PC-3 (cell line): ENCODE data around the gene ZIC2.

ENCODE experiments used
- CTCF ChIP-seq: fragments of 300-600 bp; sonication (generic); conservative IDR thresholded peaks from 2 replicates; pipeline ENCODE4 v1.5.1; 2017; ENCODE audit warnings: antibody characterized with exemption, low read depth, mild to moderate bottlenecking, low read length
- EZH2phosphoT487 ChIP-seq: fragments of 300-600 bp; sonication (generic); IDR thresholded peaks from 2 replicates; pipeline ENCODE4 v1.6.1; 2018; ENCODE audit warnings: mild to moderate bottlenecking, antibody characterized with exemption, low read length, borderline replicate concordance

- no peak for TF ChIP-seq CTCF
- TF ChIP-seq EZH2phosphoT487, result no peak
These were observed 37.0 kb upstream of the ZIC2 start for GRCh38 chr13:99944606-99945005.
